Esophagus squamous epithelium (tissue), 5 donors: ENCODE results near the gene MRC2. TPM values are rescaled to one million over a fixed set of nuclear protein-coding genes. Genes with fewer than 3 reads are reported as not detected.

Experiments used
- DNase-seq: peaks from one replicate; lab custom pipeline; 2025; lab: John Stamatoyannopoulos, UW
- H3K27ac ChIP-seq, 4 donors: fragments of 200-600 bp; sonication (generic); one replicate each; pipeline ENCODE4 v1.5.1; 2016 to 2019; ENCODE audit warnings: mild to moderate bottlenecking in 1 of 4
- H3K27me3 ChIP-seq, 4 donors: fragments of 200-600 bp; sonication (generic); 1 replicate in 3 of 4; 2 replicates in 1 of 4; pipeline versions ENCODE4 v1.5.1 to v1.6.0; 2017 to 2021; ENCODE audit warnings: antibody characterized with exemption in 1 of 4
- H3K36me3 ChIP-seq, 3 donors: fragments of 200-600 bp; sonication (generic); one replicate each; pipeline ENCODE4 v1.5.1; 2016 to 2019
- H3K4me1 ChIP-seq, 3 donors: fragments of 200-600 bp; sonication (generic); one replicate each; pipeline ENCODE4 v1.5.1; 2017 to 2019
- H3K4me3 ChIP-seq, 4 donors: fragments of 200-600 bp; sonication (generic); 1 replicate in 3 of 4; 2 replicates in 1 of 4; pipeline ENCODE4 v1.5.1; 2016 to 2019; ENCODE audit warnings: mild to moderate bottlenecking in 2 of 4, moderate library complexity in 1 of 4
- H3K9me3 ChIP-seq, 3 donors: fragments of 200-600 bp; sonication (generic); one replicate each; pipeline ENCODE4 v1.5.1; 2016 to 2019
- POLR2A ChIP-seq, 4 donors: fragments of 450-650 bp; IDR thresholded peaks; one replicate each; pipeline ENCODE4 v1.6.1; 2017; ENCODE audit warnings: antibody characterized with exemption in 4 of 4, mild to moderate bottlenecking in 4 of 4, moderate library complexity in 3 of 4
- WGBS, 2 donors: methylation state at CpG; one replicate each; pipeline ENCODE4 v1.1.5; 2018; 5-methylcytosine and 5-hydroxymethylcytosine counted together
- intact Hi-C: fragments of 100-400 bp; cut with DNase I; formaldehyde crosslinking; loops from one replicate; pipeline ENCODE4 v1.15.0; 2022
- total RNA-seq, 4 donors: library from RNA; depleted of rRNA; stranded (reverse); fragments of >200 nt; gene quantifications; one replicate each; pipeline ENCODE4 v1.1.0, GENCODE V29; 2016
- TF ChIP-seq, protein P1 (sequence below), 6 experiments: fragments of 450-650 bp in 4 of 6; fragments of 200-600 bp in 2 of 6; sonication (generic) in 2 of 6; IDR thresholded peaks; one replicate each; pipeline ENCODE4 v1.5.1; 2016 to 2019; ENCODE audit warnings: antibody characterized with exemption in 6 of 6, mild to moderate bottlenecking in 4 of 6, moderate library complexity in 4 of 6
- donor health status: DM: yes; HTN: yes; CAD: no.

Gene MRC2
- total RNA-seq, 4 donors from 2014 or later: 38.8 to 64.7 (median 61.6) TPM

DNA sequence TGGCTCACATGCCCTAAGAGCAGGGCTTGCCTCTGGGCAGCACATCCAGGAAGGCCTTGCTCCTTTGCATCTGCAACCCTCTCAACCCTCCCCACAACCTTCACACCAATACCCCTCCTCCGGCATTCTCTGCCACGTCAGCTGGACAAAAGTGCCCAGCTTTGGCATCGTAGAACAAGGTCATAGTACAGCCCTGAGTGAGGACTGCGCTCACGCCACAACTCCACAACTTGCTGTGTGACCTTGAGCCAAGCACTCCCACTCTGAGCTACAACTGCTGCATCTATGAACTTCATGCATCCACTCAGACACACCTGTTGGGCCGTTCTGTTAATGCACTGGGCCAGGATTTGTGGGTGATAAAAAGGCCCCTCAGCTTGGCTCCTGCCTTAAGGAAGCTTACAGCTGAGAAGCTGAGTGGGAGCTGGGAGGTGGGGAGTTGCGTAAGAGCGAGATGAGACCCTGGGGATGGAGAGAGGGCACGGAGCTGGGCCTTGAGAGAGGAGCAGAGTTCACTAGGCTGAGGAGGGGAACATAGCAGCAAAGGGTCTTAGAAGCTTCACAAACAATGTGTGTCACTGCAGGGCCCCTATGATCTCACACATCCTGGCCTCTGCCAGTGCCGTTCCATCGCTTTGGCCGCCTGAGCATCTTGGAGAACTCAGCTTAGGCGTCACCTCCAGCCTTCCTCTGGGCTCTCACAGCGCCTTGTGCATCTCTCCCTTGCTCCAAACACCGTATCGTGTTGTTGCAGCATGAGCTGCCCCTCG, 8.6 kb upstream of the MRC2 start:
- Histone ChIP-seq H3K4me1 (peaks cover 0 to 7% (median 0%) of the 10 kb centered on the region in 3 donors), H3K4me3 (no peak overlapping the region), H3K27ac (no peak overlapping the region), H3K27me3 (no peaks in the 10 kb centered on the region), H3K36me3 (peaks cover 0 to 28% (median 0%) of the 10 kb centered on the region in 3 donors), H3K9me3 (no peaks in the 10 kb centered on the region)
- intact Hi-C loops: no loop called here
- no peak for TF ChIP-seq POLR2A (IDR thresholded peaks at IDR 0.05)
- TF ChIP-seq, protein P1, sequence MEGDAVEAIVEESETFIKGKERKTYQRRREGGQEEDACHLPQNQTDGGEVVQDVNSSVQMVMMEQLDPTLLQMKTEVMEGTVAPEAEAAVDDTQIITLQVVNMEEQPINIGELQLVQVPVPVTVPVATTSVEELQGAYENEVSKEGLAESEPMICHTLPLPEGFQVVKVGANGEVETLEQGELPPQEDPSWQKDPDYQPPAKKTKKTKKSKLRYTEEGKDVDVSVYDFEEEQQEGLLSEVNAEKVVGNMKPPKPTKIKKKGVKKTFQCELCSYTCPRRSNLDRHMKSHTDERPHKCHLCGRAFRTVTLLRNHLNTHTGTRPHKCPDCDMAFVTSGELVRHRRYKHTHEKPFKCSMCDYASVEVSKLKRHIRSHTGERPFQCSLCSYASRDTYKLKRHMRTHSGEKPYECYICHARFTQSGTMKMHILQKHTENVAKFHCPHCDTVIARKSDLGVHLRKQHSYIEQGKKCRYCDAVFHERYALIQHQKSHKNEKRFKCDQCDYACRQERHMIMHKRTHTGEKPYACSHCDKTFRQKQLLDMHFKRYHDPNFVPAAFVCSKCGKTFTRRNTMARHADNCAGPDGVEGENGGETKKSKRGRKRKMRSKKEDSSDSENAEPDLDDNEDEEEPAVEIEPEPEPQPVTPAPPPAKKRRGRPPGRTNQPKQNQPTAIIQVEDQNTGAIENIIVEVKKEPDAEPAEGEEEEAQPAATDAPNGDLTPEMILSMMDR (IDR thresholded peaks at IDR 0.05): no peak
- DNase-seq: no peak
- WGBS, 2 donors: 80 to 92% methylated on average over 13 to 15 of the region's 17 CpGs

DNA sequence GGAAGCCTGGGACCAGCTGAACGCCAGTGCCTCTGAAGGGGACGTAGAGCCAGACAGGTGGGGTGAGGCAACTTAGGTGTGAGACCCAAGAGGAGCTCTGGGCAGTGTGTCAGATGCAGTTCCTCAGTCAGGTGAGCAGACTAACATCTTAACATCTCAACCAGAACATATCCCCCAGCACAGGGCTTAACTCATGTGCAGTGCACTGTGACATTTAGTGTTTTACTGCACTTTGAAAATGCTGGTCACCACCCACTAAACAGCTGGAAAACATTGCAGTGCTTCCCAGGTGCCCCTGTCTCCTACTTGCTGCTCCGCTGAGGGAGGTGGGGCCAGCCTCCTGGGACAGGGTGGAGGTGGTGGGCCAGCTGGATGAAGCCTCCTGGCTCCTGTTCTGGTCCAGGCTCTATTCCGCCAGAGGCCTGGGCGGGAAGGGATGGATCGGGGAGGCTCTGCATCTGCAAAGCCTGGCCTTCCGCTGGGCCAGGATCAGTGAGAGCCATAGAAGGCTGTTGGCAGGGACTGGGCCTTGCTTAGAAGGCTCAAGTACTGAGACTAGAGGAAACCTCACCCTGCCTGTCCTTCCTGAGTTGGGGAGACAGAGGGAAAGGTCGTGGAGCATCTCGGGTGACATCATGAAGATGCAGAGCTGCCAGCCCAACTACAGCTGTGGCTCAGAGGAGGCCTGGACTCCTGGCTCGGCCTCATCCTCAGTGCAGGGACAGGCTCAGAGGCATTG, 7.9 kb upstream of the MRC2 start:
- TF ChIP-seq, protein P1 (IDR thresholded peaks at IDR 0.05): no peak
- TF ChIP-seq POLR2A (IDR thresholded peaks at IDR 0.05): no peak
- WGBS, 2 donors: 50 to 90% methylated on average over 2 of the region's 10 CpGs
- Histone ChIP-seq H3K27ac (no peak overlapping the region), H3K36me3 (peaks cover 0 to 21% (median 0%) of the 10 kb centered on the region in 3 donors), H3K9me3 (no peaks in the 10 kb centered on the region), H3K4me1 (peaks cover 0 to 7% (median 0%) of the 10 kb centered on the region in 3 donors), H3K27me3 (no peaks in the 10 kb centered on the region), H3K4me3 (no peak overlapping the region)
- intact Hi-C loops: no loop called here
- no peak for DNase-seq

DNA sequence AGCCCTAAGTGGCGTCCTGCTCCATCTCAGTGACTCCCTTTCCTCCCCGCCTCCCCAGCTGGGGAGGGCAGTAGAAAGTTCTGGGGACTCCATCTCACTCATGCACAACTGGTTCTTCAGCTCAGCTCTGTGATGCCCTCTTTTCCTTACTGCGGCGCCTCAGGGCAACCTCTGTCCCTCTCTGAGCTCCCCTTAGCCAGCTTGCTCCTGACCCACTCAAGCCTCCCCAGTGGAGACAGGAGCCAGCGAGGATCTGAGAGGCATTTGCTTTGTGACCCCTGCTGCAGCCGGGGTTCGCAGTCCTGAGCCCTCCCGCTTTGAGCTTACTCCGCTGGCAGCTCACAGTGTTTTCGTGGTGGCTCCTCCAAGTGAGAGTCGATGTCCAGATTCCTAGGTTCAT, 6.2 kb upstream of the MRC2 start:
- intact Hi-C loops: no loop called here
- peaks cover 0 to 20% (median 5%) of the 10 kb centered on the region in 3 donors for H3K4me1 ChIP-seq
- 90 to 95% methylated on average over 8 to 10 of the region's 11 CpGs for WGBS, 2 donors
- H3K36me3 ChIP-seq: peaks cover 0 to 4% (median 0%) of the 10 kb centered on the region in 3 donors
- H3K27me3 ChIP-seq: no peaks in the 10 kb centered on the region
- DNase-seq: no peak
- no peak for TF ChIP-seq POLR2A (IDR thresholded peaks at IDR 0.05)
- TF ChIP-seq, protein P1 (IDR thresholded peaks at IDR 0.05): no peak
- H3K27ac ChIP-seq: no peak overlapping the region
- no peak overlapping the region for H3K4me3 ChIP-seq
- no peaks in the 10 kb centered on the region for H3K9me3 ChIP-seq

DNA sequence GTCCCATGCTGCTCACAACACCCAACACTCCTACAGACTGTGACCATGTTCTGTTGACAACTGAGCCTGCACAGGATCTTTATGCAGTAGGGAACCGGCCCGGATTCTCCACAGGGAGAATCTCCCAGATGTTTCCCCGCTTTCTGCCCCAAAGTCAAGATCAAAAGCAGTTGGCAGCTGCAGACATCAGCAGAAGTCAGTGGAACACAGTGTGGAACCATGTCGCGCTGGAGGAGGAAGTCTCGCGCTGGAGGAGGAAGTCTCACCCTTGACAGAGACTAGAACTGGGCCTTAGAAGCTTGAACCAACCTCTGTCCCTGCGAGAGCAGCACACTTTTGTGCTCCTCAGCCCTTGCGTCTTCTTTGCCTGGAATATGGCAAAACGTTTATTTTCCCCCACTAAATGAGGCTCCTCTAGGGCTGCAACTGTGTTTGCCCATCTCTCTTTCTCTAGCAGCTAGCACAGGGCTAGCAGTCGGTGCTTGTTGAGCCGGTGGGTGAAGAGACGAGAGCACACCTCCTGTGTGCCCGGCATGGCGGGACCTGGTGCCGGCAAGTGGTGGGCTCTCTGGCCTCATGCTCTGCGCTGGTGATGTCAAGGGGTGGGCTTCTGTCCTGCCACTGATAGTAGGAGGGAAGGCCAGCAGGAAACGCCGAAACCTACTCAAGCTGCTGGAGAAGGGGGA, 2.1 kb upstream of the MRC2 start:
- H3K27ac ChIP-seq: peak overlapping the region in 3 of 4 donors; percentile 5 to 92 (median 13)
- 78 to 84% methylated on average over 6 to 8 of the region's 19 CpGs for WGBS, 2 donors

More for the DNA sequence above, 2.1 kb upstream of the MRC2 start:
- DNase-seq: no peak
- no peak overlapping the region for H3K4me3 ChIP-seq
- peaks cover 35 to 54% (median 39%) of the 10 kb centered on the region in 3 donors for H3K4me1 ChIP-seq
- no peaks in the 10 kb centered on the region for H3K36me3 ChIP-seq
- no peak for TF ChIP-seq POLR2A (IDR thresholded peaks at IDR 0.05)
- TF ChIP-seq, protein P1 (IDR thresholded peaks at IDR 0.05): no peak
- intact Hi-C loops: no loop called here
- H3K9me3 ChIP-seq: no peaks in the 10 kb centered on the region
- peaks cover 0 to 31% (median 0%) of the 10 kb centered on the region in 4 donors for H3K27me3 ChIP-seq
